A172 (cell line): ENCODE results near the gene NAV1. TPM values are rescaled to one million over a fixed set of nuclear protein-coding genes. Genes with fewer than 3 reads are reported as not detected.
"Not testable (repeated sequence)": the region's sequence is repeated elsewhere in the genome, so short reads cannot be mapped to it uniquely, and the experiment has no call there.

Experiments used
- DNase-seq: peaks from one replicate; pipeline ENCODE4 v3.0.0-alpha.2; 2015; ENCODE audit warnings: low spot score
- total RNA-seq: library from RNA; depleted of rRNA; stranded (reverse); fragments of >200 nt; shearing (Covaris generic); gene quantifications from 2 replicates; pipeline ENCODE4 v1.2.3, GENCODE V29; 2014

NAV1 gene
- total RNA-seq, 1 experiment from 2014 or later = 40.3 TPM

DNA sequence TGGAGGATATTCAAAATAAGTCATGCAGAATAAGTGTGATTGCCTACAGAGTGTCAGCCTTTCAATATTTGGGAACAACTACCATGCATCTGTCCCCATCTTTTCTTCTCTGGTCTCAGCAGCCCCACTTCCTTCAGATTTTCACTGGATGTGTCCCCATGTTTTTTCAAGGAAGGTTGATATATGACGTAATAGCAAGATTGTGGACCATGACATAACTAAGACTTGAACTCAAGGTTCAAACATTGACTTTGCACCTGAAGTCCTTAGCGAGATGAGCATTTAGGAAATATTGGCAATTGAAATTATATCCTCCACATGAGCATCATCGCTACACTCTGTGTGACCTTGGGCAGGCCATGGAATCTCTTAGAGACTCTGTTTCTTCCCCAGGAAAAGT lies 5.8 kb downstream of the NAV1 start:
- DNase-seq = no peak

DNA sequence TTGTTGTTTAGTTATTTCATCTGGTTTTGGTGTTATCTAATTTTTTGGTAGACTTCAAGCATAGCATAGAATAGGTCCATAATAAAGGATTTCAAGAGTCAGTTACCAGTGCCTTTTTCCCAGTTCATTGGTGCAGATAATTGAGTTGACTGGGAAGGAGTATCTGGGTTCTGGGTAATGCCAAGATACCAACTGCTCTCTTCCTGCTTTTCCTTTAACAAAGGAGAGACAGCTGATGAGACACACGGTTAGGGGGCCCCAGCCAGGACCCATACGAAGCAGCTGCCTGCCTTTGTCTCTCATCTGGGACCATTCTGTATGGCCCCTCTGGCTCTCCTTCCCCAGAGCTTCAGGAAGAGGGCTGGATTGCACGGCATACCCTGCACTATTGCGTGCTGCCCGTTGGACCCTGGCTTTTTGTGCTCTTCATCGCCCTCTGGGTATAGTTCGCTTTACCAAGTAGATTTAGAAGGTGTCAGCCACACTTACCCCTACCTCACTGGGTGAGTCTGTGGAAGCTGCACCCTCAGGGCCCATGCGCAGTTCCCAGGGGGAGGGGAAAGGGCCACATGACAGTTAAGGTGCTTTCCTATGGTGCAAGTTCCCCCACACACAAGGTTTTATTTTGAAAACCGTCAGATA lies 7.0 kb downstream of the NAV1 start:
- no peak for DNase-seq

DNA sequence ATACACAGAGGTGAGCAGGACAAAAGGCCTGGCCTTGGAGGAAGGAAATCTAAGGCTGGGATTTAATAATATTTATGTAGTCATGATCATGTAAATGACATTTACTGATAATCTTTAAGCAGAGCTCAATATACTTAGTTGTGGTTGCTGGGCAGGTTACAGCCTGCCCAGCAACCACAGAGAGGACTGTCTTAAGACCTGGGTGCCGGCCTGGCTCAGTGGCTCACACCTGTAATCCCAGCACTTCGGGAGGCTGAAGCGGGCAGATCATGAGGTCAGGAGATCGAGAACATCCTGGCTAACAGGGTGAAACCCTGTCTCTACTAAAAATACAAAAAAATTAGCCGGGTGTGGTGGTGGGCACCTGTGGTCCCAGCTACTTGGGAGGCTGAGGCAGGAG lies 10.6 kb downstream of the NAV1 start:
- not testable (repeated sequence) for DNase-seq

DNA sequence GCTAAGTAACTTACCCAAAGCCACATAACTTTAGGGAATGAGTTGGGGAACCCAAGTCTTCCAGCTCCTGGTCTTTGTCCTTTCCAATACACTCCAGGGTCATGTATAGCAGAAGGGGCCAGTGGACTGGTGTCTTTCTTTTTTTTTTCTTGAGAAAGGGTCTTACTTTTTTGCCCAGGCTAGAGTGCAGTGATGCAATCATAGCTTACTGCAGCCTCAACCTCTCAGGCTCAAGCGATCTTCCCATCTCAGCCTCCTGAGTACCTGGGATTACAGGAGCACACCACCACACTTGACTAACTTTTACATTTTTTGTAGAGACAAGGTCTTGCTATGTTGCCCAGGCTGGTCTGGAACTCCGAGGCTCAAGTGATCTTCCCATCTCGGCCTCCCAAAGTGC lies 12.2 kb downstream of the NAV1 start:
- no peak for DNase-seq

DNA sequence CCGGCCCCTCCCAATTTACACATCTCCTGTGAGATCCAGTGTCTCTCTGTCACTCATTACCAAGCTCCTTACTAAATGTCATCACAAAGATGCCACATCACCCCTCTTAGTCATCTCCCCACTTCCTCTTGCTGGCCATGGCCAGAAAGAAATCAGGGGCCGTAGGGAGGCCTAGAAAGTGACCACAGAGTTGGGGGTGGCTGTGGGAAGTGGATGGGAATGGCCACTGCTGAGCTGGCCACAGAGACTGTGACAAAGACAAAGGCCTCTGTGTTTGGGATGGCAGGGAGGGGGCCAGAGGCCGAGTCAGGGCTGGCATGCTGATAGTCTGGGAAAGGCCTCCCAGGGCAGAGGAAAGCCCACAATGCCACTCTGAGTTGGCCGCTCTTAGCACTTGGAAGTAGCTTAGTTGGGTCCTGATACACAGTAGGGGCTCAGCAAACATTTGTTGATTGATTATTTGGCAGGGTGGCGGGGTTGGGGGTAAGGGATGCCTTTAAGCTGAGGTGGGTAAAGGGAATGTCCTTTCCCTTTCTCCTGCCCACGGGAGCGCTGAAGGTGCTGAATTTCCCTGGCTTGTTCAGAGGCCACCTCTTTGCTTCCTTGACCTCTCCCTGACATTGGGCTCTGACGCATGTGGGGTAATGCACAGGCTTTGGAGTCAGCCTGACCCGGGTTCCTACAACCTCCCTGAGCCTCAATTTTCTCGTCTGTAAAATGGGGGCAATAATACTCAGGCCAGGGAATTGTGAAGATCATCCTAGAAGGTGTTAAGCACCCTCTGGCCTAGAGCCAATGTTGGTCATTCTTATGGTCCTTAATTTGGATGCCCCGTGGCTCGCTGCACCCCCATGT lies 13.2 kb downstream of the NAV1 start:
- DNase-seq = peak; percentile 99

DNA sequence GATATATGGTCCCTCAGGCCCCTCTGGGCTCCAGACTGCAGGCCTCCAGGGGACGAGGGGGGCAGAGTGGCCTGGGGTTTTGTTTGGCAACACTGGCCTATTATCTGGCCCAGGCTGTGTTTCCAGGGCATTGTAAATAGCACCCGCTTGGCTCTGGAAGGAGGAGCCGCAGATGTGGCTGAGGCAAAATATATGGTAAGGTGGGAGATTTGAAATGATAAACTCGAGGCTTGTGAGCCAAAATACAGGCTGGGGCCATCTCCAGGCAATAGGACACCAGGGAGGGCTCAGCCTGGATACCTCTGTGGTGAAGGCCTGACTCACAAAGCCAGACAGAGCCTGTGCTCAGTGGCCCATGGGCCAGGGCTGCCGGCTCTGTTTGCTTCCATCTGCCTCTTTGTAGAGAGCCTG lies 14.0 kb downstream of the NAV1 start:
- peak; percentile 57 for DNase-seq

DNA sequence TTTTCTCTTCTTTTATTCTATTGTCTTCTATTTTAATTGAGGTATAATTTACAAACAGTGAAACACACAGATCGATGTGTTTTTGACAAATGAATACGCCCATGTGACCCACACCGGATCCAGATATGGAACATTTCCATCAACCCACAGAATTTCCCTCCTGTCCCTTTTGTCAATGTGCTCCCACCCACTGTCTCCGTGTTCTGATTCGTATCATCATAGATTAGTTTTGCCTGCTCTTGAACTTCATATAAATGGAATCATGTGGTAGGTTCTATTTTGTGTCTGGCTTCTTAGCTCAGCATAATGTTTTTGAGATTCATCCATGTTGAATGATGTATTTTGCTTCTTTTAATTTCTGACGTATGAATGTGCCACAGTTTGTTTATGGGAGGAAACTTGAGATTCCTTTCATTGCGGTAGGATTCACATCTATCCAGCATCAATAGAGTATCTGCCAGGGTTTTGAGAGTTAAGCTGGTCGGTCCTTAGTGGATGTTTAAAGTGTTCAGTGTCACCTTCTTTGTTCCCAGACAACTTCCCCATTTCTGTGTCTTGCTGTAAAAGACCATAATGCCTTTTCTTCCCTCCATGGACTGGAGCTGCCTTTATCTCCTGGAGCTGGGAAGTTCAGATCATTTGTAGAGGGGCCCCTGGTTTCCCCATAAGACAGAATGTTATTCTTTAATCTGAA lies 14.7 kb downstream of the NAV1 start:
- no peak for DNase-seq

DNA sequence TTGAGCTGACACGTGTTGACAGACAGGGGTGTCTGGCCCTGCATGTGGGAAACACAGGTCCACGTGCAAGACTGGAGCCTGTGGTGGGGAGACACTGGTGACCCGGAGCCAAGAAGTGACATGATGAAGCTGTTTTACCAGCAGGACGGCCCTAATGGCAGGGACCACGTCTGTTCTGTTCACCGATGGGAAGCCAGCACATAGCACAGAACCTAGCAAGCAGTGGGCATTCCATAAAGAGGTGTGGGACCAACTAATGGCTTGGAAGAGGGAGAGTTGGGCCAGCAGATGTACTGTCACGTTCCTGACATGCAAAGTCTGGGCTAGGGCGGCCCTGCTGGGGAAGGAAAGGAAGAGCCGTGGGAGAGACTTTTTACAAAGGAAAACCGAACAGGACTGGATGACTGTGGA lies 15.3 kb downstream of the NAV1 start:
- no peak for DNase-seq

DNA sequence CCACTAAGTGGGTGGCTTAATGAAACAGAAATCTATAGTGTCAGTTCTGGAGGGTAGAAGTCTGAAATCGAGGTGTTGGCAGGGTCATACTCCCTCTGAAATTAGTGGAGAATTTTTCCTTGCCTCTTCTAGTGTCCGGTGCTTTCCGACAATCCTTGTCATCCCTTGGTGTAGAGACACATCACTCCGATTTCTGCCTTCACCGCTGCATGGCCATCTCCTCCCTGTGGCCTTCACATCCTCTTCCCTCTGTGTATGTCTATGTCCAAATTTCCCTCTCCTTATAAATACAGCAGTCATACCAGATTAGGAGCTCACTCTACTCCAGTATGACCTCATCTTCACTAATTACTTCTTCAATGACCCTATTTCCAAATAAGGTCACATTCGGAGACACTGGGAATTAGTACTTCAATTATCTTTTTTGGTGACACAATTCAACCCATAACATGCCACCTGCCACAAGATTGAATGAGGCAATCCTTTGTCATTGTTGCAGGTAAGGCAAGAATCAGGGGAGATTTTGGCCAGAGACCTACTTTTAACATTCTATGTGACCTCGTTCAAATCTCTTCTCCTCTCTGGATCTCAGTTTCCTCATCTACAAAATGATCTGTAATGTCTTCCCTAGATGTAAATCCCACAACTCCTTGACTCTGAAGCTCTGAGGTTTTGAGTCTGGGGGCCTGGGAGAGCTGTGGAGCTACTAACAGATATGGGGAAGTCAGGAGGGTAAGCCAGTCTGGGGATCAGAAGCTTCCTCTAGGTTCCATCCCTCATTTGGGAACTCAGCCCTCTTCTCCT lies 16.1 kb downstream of the NAV1 start:
- DNase-seq = no peak

DNA sequence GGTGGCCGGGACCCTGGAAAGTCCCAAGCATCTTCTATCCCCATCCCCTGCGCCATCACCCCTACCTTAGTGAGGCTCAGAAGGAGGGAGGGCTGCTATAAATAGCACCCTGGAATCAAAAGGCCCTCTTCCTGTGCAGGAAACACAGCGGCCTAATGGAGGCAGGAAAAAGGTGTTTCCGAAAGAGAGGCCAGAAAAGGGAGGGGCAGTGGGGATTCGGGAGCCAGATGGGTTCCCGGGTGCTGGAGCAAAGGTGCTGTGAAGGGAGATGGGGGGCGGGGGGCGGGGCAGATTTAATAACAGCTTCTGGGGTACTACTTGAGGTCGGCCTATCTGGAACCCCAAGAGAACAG lies 16.6 kb downstream of the NAV1 start:
- DNase-seq = peak; percentile 29

DNA sequence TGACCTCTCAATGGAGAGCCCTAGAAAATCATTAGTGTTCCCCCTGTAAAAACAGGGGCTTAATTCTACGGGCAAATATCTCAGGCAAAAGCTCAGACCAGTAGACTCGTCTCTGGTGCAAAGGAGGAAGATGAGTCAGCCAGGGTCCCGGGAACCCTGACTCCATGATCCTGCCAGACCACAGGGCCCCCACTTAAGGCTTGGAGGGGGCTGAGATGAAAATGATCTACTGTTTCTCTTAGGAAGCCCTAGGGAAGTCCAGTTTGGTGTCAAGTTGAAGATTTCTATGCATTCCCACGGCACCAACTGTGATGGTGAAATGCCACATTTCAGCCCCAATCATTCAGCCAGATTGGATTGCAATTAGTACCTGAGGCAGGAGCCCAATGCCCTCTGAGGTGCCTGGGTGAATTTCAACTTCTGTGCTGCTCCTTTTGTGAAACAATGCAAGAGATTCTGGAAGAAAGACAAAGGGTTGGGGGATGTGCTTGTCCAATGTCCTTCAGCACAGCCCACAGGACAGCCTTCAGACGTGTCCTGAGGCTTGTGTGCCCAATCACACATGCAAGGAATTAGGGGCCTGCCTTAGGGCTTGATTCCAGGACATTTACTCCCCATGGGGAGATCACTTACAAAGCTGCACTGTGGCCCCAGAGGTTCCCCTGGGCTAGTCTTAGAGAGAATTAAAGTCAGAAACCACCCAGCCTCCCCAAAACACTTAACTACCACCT lies 18.1 kb downstream of the NAV1 start:
- no peak for DNase-seq

DNA sequence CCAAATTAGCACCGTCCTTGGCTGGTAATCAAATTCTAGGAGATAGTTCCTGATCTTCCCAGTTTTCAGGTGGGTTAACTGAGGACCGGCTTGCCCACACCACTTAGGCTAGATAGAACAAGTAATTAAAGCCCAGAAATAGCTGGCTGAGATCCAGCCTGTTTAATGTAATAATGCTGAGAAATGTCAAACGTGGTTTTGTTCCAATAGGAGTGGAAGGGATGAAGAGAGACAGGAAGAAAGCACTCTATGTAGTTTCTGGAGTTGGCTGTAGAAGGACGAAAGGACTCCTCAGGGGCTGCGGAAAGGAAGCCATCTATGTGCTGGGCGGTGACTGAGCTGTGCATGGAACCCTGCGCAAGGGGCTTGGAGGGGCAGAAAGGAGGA lies 18.6 kb downstream of the NAV1 start:
- DNase-seq = no peak

DNA sequence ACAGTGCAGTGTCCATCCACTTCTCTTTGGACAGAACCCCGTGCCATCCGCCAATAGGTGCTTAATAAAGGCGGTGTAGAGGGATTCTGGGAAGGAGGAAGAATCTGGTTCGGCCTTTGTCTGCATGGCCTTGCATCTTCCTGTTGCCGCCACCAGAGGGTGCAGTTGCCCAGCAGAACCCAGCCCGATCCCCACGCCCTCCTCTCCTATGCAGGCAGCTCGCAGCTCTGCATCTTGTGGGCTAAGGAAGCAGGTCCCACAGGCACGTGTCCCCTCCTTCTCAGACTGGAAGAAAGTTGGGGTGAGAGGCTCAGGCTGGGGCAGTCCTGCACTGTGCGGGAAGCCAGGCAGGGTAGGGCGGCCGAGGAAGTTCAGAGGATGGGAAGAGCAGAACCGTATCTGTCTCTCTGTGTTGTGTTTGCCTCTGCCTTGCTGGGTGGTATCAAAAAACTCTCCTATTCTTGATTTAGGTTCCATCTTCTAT lies 20.8 kb downstream of the NAV1 start:
- DNase-seq = peak; percentile 85

DNA sequence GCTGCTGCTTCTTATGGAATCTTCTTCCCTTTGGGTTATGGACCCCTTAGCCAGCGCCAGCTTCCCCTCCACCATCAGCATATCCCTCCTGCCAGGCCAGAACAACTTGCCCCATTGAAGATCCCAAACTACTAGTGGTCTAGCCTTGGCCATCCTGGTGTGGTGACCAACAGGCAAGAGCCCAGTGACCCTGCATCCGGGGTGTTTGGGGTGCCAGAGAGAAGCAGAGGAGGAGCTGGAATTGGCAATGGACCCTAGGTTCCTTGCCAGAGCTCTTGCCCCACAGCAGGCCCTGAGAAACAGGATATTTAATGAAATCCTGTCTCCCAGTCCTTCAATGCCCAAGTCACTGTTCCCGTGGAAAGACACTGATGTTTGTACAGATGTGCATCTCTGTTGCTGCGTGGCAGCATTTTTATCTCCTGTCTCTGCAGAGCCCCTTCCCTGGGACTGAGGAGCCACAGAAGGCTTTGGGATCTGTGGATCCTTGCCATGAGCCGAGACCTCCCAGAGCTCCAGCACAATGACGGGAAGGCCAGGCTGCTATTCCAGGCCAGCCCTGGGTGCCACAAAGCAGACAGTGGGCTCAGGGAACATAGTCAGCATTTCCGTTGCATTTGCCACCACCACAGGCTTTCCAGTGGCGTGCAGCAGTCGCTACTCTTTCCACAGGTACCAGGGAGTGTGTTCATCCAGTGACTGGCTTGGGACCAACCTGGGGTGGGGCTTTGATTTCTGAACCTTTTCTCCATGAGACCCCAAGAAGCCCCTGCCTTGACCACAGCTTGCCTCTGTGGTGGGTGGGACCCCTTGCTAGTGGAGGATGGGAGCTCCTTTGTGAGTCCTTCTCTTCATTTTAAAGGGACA lies 21.6 kb downstream of the NAV1 start:
- no peak for DNase-seq

DNA sequence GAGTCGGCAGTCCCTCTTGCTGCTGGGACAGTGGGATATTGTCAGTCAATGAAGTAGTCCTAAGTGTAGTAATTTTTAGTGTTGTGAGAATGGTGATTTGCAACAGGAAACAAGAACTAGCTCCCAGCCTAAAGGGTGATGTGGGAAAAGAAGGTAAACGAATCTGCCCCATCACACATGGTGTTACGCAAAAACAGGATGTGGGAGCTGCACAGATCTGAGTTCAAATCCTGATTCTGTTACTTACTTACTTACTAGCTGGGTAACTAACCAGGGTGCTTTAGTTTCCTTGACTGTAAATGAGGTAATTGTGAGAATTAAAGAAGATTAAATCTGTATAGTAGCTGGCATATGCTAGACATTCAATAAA lies 22.3 kb downstream of the NAV1 start:
- DNase-seq = peak; percentile 41

DNA sequence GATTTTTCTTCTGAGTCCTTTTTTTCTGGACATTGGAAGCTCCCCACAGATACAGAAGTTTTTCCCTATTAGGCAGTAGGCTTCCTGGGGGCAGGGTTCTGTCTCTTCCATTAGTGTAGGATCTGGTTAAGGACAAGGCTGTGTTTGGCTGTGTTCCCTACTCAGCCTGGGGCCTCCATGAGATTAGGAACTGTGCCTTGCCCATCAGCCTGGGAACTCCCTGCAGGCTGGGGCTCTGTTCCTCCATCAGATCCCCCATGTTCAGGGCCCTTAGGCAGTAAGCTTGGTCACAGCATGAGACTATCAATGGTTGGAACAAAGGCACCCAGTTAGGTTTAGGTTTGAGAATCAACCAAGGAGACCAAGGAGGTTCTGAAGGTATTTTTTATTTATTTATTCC lies 22.7 kb downstream of the NAV1 start:
- DNase-seq = peak; percentile 24

DNA sequence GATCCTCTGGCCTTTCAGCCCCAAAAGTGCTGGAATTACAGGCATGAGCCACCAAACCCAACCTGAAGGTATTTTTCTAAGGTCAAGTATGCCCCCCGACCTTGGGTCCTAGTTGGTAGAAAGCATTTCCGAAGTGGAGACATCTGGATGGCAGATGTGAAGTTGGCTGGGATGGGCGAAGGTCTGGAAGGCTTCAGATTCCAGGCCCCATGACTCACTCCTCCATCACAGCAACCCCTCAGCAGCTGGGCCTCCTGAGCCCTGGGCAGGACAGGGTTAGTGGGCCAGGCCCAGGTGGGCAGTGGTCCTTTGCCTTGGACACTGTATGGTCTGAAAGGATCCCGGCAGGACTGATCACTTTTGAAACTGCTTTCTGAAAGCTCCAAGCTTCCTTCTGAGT lies 23.3 kb downstream of the NAV1 start:
- DNase-seq = peak; percentile 96

DNA sequence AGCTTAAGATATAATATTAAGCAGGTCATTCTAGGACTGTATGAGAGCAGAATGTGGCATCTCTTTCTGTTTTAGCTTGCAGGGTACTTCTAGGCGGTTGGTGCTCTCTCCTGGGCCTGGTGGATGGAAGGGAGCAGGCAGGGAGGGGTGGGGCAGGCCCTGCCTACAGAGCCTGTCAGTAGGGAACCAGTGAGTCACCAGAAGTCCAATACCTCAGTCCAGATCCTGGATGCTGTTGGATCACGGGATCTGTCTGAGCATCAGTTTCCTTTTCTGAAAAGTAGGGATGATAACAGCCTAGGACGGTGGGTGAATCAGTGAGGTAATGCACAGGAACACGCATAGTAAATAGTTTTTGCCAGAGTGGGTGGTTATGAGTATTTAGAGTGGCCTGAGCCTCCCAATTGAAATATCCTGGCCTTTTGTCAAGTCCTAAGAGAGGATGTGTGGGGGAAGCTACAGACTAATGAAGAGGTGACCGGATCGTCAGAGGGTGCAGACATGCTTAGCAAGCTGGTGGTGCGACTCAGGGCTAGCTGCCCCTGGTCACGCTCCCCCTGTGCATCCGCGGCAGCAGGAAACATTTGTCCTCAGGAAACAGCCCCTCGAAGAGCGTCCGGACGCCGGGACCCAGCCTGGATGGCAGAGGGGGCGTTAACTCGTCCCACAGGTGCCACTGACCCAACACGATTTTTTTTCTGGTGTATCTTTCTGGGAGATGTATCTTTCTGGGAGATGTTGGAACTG lies 23.9 kb downstream of the NAV1 start:
- DNase-seq = peak; percentile 98

DNA sequence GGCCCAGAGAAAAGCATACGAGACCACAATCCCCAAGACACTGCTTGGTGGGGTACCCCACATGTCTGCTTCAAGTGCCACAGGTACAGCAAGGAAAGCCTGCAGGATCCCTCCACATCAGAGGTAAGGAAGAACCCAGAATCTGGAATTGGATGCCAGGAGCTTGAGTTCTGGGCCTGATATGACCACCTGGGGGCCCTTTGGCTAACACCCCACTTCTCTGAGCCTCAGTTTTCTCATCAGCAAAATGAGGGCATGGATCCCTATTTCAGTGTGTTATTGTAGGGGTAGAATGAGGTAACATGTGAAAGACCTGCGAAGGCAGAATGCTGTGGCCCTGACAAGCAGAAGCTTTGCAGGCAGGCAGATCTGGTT lies 24.5 kb downstream of the NAV1 start:
- no peak for DNase-seq

DNA sequence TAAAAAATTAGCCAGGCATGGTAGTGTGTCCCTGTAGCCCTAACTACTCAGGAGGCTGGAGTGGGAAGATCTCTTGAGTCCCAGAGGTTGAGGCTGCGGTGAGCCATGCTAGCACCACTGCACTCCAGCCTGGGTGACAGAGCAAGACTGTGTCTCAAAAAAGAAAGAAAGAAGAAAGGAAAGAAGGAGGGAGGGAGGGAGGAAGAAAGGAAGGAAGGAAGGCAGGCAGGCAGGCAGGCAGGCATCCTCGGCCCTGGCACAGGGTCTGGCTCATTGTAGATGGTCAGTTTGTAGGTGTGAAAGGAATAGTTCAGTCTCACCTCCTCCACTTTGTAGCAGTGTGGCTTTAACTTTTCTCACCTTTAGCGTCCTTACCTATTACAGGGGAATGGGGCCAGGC lies 25.0 kb downstream of the NAV1 start:
- DNase-seq = no peak
